Stimulated activated CD4-positive, alpha-beta T cell treated with anti-CD3 and anti-CD28 coated beads, TNF-alpha, amount 100 ng/mL, for 24 hours (primary cell): Measurements from ENCODE around the gene MSI2.
A peak's percentile ranks its signal among the peaks of the same experiment; 100 is the strongest.

Experiments
- DNase-seq, 3 experiments: peaks; one replicate each; pipeline ENCODE4 v3.0.0-alpha.2; 2020; ENCODE audit warnings: low read depth in 3 of 3

The MSI2 gene

DNA sequence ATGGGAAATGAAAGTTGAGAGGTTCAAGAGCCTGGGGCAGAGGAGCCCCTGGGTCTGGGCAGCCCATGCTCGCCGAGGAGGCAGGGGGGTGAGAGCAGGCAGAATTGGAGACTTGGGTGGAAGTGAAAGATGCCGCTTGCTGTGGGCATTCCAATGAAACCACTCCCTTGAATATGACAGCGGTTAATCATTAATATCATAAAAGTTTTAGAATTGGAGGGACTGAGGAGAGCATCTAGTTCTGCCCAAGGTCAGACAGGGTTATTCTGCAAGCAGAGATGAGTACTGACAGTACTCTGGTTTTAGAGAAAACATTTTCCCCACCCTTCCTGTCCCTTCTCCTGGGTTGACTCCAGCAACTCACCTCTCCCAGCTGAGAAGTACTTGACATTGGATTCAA, 180.2 kb downstream of the MSI2 start:
- DNase-seq, result no peak

DNA sequence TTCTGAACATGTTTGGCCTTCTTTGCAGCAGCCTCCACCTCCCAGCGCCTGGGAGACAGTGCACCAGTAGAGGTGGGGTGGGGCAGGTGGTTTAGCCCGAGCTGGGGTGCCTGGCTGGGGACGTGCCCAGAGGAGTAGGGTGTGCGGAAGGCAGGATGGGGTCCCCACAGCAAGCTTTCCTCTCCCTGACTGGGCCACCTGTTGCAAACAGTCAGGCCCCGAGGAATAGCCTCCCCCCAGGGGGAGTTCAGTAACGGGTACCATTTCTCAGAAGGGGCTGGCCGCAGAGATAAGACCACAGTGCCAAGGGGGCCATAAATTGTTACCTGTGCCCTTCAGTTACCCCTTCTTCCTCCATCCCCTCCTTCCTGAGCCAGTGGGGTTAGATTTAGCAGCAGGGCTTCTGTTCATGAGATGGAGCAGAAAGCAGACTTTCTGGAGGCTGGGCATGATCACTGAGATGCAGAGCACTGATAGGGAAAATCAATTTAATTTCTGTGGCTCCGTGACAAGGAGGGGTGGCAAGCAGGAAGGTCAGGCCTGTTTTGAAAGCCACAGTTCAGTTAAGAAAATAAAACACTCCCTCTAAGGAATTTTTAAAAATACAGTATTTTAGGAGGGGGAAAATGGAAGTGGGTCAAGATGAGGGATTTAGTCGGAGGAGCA, 181.9 kb downstream of the MSI2 start:
- DNase-seq, result no peak

DNA sequence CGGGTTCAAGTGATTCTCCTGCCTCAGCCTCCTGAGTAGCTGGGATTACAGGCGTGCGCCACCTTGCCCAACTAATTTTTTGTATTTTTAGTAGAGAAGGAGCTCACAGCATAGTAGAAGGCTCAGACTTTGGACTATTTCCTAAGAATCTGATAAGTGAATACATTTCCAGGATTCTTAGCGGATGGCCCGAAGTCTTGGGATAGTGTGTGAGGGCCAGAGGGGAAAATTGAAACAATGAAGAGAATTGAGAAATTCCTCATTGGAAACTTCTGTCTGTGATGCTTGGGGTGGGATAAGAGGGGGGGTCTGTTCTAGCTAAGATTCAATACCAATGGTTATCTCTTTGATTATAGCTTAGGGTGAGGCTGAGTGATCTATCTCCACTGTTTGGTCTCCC, 183.3 kb downstream of the MSI2 start:
- DNase-seq, result no peak

DNA sequence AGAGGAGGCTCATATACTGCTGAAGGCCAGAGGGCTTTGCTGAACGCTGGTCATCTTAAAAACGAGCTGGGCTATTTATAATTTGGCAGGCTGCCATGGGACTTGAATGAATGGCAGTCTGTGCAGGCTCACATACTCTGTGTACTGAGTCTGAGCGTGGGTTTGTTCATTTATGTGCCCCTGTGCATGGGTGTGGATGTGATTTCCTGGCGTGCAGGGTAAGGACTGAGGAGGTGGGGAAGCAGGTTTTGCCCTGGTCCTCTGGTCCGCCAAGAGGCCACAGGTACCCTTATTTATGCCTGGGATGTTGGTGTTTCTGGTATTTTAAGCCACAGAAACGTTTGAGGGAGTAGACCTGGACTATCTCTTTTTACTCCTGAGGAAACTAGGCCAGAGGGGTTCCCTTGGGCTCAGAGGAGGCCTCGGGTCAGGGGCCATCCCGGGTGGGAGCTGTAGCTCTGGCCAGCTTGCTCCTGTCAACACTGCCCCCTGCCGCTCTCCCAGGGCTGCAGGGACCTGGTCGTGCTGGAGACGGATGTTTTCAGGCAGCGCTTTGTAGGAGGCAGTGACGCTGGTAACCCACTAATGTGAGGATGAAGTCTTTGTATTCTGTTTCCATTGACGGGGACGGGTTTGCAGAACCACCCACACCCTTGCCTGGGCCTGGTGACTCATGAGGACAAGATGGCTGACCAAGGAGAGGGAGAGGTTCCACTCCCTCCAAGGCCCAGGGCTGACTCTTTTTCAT, 184.4 kb downstream of the MSI2 start:
- DNase-seq, result peak; percentile 58 to 83 (median 75)

GRCh38 chr17:57441270-57441600, 184.9 kb downstream of the MSI2 start:
- DNase-seq, result no peak

GRCh38 chr17:57442401-57442823, 186.1 kb downstream of the MSI2 start:
- DNase-seq, result no peak

- DNase-seq, result peak; percentile 37 to 65 (median 42)
Measured at GRCh38 chr17:57442914-57443571, 186.7 kb downstream of the MSI2 start.

DNA sequence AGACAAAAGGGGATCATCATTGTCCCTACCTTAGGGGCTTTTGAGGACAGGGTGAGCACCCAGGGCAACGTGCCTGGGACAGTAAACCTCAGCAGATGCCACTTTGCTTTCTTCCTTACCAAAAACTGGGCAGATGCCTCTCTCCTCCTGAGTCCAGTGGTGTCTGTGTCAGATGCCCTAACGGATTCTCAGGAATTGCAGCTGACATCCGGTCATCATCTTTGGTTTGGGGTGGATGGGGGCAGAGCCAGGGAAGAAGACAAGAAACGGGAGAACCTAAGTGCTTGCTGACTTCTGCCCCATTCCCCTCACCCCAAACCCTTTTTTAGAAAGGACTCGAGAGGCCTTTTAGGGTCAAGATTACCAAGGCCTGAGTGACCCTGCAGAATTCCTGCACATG, 187.5 kb downstream of the MSI2 start:
- no peak for DNase-seq

DNA sequence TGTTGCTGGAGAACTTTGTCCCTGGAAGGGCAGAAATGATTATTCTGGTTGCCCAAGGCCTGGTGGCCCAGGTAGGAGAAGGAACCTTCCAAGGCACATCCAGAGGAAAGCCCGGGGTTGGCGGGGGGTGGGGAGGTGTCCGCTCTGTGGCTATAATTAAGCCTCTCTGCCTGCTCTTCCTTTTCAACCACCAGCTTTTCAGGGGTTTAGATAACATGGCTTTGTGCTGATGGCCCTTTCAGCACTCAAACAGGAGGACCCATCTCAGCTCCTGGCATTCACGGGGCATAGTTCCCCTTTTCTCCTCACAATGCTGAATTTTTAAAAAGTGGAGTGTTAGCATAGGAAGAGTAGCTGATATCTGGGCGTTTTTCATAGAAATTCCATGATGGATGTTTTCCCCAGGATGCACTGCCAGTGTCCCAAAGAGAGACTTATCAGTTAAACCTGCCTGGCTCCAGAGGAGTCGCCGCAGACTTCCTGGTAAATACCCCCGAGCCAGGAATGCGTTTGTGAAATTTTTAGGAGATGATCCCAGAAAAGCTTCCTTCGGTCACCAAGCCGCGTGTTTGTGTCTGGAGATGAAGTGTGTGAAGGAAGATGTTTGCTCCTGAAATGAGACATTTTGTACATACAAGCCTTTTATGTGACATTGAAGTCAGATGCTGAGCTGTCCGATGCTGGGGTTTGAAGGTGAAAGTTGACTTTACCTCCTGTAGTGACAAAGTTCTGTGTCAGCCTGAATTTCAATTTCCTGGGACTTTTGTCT, 188.5 kb downstream of the MSI2 start:
- no peak for DNase-seq

- no peak for DNase-seq
Measured at GRCh38 chr17:57445772-57446472, 189.6 kb downstream of the MSI2 start.

DNA sequence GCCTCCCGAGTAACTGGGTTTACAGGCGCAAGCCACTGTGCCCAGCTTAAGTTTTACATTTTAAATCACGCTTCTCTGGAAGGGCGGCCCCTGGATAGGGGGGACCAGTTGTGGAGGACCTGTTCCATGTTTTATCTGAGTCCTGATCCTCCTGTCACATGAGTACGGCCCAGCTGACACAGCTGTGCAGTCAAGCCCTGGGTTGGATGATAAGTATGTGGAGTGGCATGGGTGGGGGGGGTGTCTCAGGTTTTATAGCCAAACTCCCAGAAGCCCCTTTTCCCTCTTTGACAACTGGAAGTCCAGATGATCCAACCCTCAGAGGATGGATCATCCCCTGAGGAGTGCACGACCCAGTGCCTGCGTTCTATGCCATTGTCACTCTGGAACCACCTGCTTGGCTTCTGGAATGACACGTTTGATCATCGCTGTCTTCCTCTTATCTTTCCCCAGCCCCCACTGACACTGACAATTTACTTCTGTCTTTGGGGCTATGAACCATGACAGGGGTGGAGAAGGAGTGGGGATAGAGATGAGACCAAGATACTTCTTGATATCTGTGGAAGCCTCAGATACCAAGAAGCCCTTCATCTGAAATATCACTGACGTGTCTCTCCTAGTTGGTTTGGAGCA, 191.2 kb downstream of the MSI2 start:
- DNase-seq, result no peak

DNA sequence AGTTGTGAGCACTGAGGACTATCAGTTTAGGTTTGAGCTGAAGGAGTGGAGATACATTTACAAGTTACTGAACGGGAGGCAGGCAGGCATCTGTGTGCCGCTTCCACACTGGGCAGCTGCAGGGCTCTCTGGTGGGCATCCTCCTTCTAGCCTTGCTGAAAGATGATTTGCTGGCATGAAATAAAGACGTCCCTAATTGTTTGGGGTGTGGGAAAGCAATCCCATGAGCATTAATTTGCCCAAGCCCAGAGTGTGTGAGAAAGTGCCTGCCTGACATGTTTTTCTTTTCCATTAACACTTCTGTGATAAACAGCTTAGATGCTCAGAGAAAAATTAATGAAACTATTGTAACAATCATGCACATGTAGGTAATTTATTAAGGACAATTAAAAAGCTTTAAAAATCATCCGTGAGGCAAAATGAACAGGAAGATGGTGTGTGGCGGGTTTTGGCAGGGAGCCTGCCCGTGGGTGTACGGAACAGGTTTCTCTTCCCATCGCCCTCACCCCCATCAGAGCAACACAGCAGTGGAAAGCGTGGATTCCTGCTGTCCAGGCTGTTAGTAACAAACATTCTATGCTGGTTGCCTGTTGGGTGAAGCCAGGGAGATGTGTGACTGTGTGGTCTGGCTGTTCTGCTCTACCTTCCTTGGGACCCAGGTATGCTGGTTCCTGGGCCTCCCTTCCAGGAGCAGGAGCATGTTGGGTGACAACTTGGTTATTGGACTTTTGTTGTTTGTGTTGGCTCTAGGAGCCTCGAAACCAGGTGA, 191.9 kb downstream of the MSI2 start:
- DNase-seq, result no peak

GRCh38 chr17:57448759-57449283, 192.5 kb downstream of the MSI2 start:
- DNase-seq, result no peak

DNA sequence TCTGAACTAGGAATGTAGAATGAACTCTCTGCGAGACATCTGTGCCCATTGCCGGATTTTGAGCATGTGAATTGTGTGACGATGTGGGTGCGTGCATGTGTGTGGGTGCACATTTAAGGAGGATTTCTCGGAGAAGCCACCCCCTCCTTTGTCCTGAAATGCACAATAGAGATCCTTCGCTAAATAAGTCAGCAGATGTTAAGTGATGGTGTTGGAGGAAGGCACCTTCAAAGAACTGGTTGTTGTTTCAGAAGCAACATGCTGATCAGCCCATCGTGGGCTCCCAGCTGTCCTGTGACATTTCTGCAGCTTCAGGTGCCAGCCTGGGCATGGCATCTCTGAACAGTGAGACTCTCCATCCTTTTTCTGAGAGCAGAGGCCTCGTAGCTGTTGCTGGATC, 194.9 kb downstream of the MSI2 start:
- DNase-seq, result no peak

DNA sequence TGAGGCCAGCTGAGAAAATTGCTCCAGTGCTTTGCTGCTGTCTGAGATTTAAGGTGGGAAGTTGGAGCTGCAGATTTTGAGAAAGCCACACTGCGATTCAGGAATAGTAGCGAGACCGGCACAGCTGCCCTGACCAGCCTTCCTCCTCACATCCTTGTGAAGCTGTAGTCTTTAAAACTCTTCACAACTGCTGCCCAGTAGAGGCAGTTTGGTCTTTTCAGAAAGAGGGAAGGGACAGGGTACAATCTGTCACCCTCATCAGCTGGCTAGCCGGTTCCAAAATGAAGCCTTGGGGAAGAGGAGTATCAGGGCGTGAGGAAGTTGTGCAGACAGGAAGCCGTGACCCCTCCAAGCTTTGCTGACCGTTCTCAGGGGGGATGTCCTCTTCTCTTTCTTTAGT, 195.3 kb downstream of the MSI2 start:
- no peak for DNase-seq

GRCh38 chr17:57453841-57454425, 197.6 kb downstream of the MSI2 start:
- no peak for DNase-seq

DNA sequence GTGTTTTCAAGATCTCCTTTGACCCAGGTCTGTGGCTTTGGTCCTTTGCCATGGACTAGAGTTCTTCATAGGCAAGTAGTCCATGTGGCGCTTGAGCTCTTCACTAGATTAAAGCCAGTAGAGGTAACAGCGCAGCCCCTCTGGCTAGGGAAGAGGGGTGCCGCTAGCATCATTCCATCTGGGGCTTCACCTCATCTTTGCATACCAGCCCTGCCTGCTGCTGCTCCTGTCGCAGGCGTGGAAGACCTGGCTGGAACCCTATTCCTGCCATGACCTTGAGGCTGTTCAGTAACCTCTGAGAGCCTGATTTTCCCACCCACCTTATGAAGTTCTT, 198.4 kb downstream of the MSI2 start:
- no peak for DNase-seq

DNA sequence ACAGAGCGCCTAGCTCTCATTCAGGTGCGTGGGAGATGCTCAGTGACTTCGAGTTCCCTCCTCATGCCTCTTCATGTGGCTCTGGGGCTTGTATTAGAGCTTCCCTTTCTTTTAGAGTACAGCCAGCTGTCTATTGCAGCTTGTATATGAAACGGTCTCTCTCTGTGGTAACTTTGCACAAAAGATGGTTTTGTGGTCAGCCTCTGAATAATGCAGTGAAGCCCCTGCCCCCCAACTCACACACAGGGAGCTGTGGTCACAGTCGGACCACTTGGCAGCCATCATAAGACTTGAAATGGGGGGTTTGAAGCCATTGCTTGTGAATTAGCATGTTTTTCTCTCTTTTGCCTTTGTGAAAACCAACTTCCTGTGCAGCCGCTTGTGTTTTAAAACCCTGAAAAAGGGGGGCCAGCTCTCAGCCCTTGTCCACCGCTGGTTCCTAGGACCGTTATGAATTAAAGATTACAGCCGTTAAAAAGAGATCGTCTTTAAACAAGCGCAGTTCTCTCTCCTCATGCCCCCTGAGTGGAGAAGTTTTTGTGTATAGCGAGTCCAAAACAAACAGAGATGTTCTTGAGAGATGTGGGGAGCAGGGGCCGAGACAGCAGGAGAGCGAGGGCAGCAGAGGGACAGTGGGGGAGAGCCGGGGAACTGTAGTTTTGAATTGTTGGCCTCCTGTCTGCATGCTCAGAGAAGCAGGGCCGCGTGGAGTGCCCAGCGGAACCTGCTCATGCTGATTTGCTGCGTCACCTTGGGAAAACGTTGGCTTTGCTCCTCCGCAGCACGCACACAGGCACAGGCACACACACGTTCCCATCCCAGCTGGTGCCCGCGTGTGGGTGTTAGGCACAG, 199.0 kb downstream of the MSI2 start:
- DNase-seq, result no peak

DNA sequence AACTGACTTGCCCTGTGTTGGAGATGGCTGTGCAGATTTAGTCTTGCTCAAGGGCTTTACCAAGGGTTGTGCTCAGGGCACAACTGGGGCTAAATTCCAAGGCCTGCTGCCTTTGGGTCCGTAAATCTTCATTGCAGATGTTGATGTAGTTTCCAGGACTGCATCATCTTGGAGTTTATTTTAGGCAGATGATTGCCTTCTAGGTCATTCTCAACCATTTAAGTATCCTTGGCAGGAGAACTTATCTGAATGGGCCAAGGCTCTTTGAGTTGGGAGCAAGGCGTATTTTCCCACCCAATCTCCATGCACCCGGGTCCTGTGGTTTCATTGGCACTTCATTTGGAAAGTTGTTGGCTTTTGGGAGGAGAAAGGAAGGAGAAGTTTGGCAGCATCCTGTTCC, 200.3 kb downstream of the MSI2 start:
- DNase-seq, result no peak
